Measurements from ENCODE around the gene GNAO1. TPM values are rescaled to one million over a fixed set of nuclear protein-coding genes. Genes with fewer than 3 reads are reported as not detected.

Gene GNAO1
- total and polyA plus RNA-seq, 2 of the 13 experiments (the other 11 are each of a cell fraction or from before 2014, with no cell fraction given) = not detected

- TF ChIP-seq CHCHD3 (CRISPR knock-in tag; IDR thresholded peaks at IDR 0.05) (no peak), ZNF652 (CRISPR knock-in tag; IDR thresholded peaks at IDR 0.05; ENCODE audit: borderline replicate concordance, low read depth) (no peak), ZNF280B (CRISPR knock-in tag; IDR thresholded peaks at IDR 0.05; ENCODE audit: borderline replicate concordance) (peak; percentile 34; the same call in 1 of the 2 replicates), RELA (CRISPR knock-in tag; IDR thresholded peaks at IDR 0.05) (no peak), MTA3 (CRISPR knock-in tag; IDR thresholded peaks at IDR 0.05) (no peak), ZNF691 (CRISPR knock-in tag; IDR thresholded peaks at IDR 0.05; ENCODE audit: borderline replicate concordance, low read depth) (no peak; the same call in 1 of the 2 replicates), ZFP62 (CRISPR knock-in tag; IDR thresholded peaks at IDR 0.05) (no peak), AHR (CRISPR knock-in tag; IDR thresholded peaks at IDR 0.05) (no peak), SALL1 (CRISPR knock-in tag; IDR thresholded peaks at IDR 0.05) (peak; percentile 76), NCOA5 (CRISPR knock-in tag; IDR thresholded peaks at IDR 0.05) (no peak), ZBTB39 (CRISPR knock-in tag; IDR thresholded peaks at IDR 0.05) (no peak), PCBP2 (optimal IDR thresholded peaks at IDR 0.05; ENCODE audit: low read depth, low read length, poor library complexity, severe bottlenecking) (no peak), ATF3 (CRISPR knock-in tag; IDR thresholded peaks at IDR 0.05) (peak; percentile 47; the same call in 1 of the 2 replicates), ZNF761 (CRISPR knock-in tag; conservative IDR thresholded peaks at IDR 0.05) (0 out of 2 replicates have a peak, but pooled peaks have one; percentile 36), U2AF1 (optimal IDR thresholded peaks at IDR 0.05; ENCODE audit: low read depth, low read length) (no peak), IRF9 (CRISPR knock-in tag; IDR thresholded peaks at IDR 0.05; ENCODE audit: borderline replicate concordance) (no peak), TEAD2 (CRISPR knock-in tag; IDR thresholded peaks at IDR 0.05) (no peak), EHMT2 (IDR thresholded peaks at IDR 0.05; ENCODE audit: borderline replicate concordance, low read depth, low read length) (no peak), PPARG (CRISPR knock-in tag; conservative IDR thresholded peaks at IDR 0.05) (0 out of 2 replicates have a peak, but pooled peaks have one; percentile 50), DZIP1 (CRISPR knock-in tag; IDR thresholded peaks at IDR 0.05) (no peak)
Measured at GRCh38 chr16:56263711-56264608, 72.7 kb downstream of the GNAO1 start (continued).

Measured in HepG2 (cell line).